AG09319 (cell line): ENCODE data around the gene PLA2G2E.

Experiments used
- DNase-seq: peaks from one replicate; pipeline ENCODE4 v3.0.0-alpha.2; 2010; ENCODE audit warnings: low read depth; ENCODE audit errors: extremely low read depth
- CTCF ChIP-seq: IDR thresholded peaks from 2 replicates; pipeline ENCODE4 v1.5.1; 2011; ENCODE audit warnings: low read depth, mild to moderate bottlenecking, inconsistent platforms, low read length, moderate library complexity

Gene PLA2G2E

GRCh38 chr1:19923137-19923952 lies at the start of gene PLA2G2E:
PLA2G2E (minus strand) TSS chr1:19923617; CDS start chr1:19923559, 58 bp downstream.
- no peak for DNase-seq
- no peak for TF ChIP-seq CTCF

DNA sequence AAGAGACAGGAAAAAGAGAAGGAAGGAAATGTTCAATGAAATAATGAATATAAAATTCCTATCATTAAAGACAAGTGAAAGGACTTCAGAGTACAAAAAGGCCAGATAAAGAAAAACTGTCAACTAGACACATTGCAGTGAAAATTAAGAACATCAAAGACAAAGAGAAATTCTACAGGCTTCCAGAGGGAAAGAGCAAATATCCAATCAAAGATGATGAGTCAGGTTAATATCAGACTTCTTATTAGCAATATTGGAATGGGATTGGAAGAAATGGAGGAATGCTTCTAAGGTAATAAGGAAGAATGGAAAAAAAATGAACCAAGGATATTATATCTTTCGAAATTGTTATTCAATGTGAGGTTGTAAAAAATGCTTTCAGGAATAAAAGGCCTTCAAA lies 48.2 kb upstream of the PLA2G2E start:
- no peak for TF ChIP-seq CTCF
- DNase-seq = no peak

- no peak for DNase-seq
- TF ChIP-seq CTCF = no peak
These were observed 46.7 kb upstream of the PLA2G2E start for GRCh38 chr1:19969898-19970660.

DNA sequence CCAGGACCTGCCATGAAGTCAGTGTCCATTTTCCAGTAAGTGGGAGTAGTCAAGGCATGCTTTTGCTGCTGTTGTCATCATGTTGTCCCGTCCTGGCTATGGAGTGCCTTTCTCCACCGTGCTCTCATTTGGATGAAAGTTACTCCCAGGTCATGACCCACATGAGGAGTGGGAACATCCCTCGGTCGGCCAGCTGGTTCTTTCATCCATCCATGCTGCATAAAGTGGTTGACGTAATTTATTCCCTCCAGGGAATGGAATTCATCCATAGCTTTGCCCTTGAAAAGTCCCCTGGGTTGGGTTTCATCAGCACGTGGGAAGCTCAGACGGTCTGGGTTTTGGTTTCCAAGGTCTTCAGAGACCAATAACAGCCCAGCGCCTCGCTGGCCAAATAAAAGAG lies 44.4 kb upstream of the PLA2G2E start:
- no peak for TF ChIP-seq CTCF
- DNase-seq = no peak

DNA sequence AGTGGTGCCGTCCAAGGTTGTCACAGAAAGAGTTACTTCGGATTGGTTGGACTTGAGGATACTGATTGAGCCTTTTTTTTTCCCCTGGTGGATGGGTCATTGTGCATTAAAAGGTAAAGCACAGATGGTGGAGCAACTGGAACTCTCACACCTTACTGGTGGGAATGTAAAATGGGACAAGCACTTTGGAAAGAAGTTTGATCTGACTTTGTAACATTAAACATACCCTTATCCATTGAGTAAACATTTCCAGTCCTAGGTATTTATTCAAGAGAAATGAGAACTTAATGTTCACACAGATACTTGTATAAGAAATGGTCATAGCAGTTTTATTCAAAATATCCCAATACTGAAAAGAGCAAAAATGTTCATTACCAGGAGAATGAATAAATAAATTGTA lies 41.1 kb upstream of the PLA2G2E start:
- no peak for DNase-seq
- TF ChIP-seq CTCF = no peak

- no peak for TF ChIP-seq CTCF
These were observed 40.2 kb upstream of the PLA2G2E start for GRCh38 chr1:19963636-19964035.

GRCh38 chr1:19960591-19960990 lies 37.2 kb upstream of the PLA2G2E start:
- TF ChIP-seq CTCF = no peak
- DNase-seq = no peak

More at GRCh38 chr1:19963636-19964035, 40.2 kb upstream of the PLA2G2E start:
- DNase-seq = no peak
